ENCODE measurements around the gene FBLN7. TPM values are rescaled to one million over a fixed set of nuclear protein-coding genes. Genes with fewer than 3 reads are reported as not detected.

The FBLN7 gene
- total and polyA plus RNA-seq, 12 donors = 0.22 to 1.7 (median 0.66) TPM

DNA sequence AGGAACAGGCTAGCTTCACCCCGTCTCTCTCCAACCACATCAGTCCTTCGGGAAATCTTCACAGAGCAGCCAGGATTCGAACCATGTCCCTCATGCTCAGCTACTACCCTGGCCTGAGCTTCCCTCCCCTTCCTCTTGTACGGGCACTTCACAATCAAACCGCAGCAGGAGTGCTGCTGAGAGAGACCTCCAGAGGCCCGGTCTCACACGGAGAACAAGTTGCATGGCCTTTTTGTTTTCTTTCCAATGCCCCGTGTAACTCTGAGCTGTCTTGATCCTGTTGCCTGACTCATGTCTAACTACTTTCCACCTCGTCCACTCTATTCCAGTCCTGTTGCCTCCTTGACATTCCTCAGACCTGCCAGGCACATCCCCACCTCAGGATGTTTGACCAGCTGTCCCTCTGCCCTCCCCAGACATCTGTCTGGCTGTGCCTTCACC, 25.4 kb downstream of the FBLN7 start:
- TF ChIP-seq, protein P1, sequence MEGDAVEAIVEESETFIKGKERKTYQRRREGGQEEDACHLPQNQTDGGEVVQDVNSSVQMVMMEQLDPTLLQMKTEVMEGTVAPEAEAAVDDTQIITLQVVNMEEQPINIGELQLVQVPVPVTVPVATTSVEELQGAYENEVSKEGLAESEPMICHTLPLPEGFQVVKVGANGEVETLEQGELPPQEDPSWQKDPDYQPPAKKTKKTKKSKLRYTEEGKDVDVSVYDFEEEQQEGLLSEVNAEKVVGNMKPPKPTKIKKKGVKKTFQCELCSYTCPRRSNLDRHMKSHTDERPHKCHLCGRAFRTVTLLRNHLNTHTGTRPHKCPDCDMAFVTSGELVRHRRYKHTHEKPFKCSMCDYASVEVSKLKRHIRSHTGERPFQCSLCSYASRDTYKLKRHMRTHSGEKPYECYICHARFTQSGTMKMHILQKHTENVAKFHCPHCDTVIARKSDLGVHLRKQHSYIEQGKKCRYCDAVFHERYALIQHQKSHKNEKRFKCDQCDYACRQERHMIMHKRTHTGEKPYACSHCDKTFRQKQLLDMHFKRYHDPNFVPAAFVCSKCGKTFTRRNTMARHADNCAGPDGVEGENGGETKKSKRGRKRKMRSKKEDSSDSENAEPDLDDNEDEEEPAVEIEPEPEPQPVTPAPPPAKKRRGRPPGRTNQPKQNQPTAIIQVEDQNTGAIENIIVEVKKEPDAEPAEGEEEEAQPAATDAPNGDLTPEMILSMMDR (IDR thresholded peaks at IDR 0.05) = no peak
- ATAC-seq = no peak

DNA sequence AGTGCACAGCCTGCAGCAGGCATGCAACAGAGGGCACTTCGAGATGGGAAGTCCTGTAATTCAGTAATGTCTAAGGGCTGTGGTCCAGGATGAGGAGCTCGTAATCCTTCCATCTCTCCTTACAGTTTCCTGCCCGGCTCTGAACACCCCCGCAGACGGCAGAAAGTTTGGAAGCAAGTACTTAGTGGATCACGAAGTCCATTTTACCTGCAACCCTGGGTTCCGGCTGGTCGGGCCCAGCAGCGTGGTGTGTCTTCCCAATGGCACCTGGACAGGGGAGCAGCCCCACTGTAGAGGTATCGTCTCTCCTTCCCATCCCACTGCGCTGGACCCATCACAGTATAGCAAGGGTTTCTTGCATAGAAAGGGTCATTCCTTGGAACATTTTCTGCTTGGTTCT, 26.7 kb downstream of the FBLN7 start:
- Histone ChIP-seq H3K4me3 (no peak overlapping the region), H3K27ac (no peak overlapping the region), H3K36me3 (no peaks in the 10 kb centered on the region), H3K27me3 (no peaks in the 10 kb centered on the region), H3K4me1 (no peaks in the 10 kb centered on the region), H3K9me3 (no peaks in the 10 kb centered on the region)
- DNase-seq (no peak), ATAC-seq (no peak)
- TF ChIP-seq, protein P1 (IDR thresholded peaks at IDR 0.05) = no peak
- WGBS, 2 donors = 89 to 92% methylated on average over 11 of the region's 11 CpGs
- intact Hi-C loops (cut with DNase I) = no loop called here

More for the DNA sequence above, 25.4 kb downstream of the FBLN7 start:
- H3K36me3 ChIP-seq = no peaks in the 10 kb centered on the region
- H3K27ac ChIP-seq = no peak overlapping the region
- intact Hi-C loops (cut with DNase I) = no loop called here
- DNase-seq = no peak
- no peaks in the 10 kb centered on the region for H3K27me3 ChIP-seq
- no peak overlapping the region for H3K4me3 ChIP-seq
- H3K4me1 ChIP-seq = no peaks in the 10 kb centered on the region
- WGBS, 2 donors = 71 to 79% methylated on average over 9 of the region's 9 CpGs
- no peaks in the 10 kb centered on the region for H3K9me3 ChIP-seq

DNA sequence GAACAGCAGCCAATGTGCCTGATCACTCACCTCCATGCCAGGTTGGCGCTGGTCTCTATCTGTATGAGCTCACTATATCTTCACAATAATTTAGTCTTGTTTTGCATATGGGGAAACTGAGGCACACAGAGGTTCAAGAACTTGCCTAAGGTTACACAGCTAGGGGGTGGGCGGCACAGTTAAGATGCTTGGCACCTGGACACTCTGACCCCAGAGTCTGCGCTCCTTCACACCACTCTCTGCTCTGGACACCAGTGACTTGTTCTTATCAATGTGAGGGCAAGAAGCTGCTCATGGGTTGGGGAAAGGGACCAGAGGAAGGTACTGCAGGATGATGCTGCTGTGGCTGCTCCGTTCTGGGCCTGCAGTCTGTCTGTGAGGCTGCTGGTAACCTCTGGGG, 27.1 kb downstream of the FBLN7 start:
- Histone ChIP-seq H3K4me3 (no peak overlapping the region), H3K4me1 (no peaks in the 10 kb centered on the region), H3K36me3 (no peaks in the 10 kb centered on the region), H3K27ac (no peak overlapping the region), H3K27me3 (no peaks in the 10 kb centered on the region), H3K9me3 (no peaks in the 10 kb centered on the region)
- intact Hi-C loops (cut with DNase I) = no loop called here
- DNase-seq = no peak
- ATAC-seq = no peak
- 90 to 95% methylated on average over 4 of the region's 4 CpGs for WGBS, 2 donors
- TF ChIP-seq, protein P1 (IDR thresholded peaks at IDR 0.05) = no peak

DNA sequence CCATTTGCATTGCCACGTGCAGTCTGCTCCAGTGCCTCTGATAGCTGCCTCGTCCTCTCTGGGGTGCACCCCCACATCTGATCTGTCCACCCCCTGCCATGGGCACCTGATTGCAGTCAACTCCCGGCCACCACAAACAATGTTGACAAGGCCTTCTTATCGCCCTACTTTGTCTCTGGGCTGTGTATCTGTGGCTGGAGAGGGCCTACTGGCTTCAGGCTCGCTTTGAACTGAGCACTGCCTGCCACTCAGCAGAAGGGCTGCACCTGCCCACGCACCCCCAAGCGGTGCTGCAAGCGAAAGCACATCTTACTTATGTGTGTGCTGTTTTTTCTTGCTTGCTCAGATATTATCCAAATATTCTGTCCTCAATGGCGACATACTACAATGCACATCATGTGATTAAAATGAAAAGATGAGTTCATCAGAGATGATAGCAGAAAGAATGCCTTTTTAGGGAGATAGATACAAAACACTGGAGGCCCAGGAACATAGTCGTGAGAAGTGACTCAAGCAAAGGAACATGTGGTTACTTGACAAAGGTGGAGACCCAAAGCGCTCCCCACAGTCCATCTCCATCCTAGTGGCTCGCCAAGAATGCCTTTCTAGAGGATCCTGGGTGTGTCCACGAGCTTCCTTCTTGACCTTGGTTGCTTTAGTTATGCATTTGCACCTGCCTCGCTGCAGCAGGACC, 28.8 kb downstream of the FBLN7 start:
- no peaks in the 10 kb centered on the region for H3K27me3 ChIP-seq
- H3K4me3 ChIP-seq = no peak overlapping the region
- WGBS, 2 donors = 74 to 77% methylated on average over 14 of the region's 14 CpGs
- intact Hi-C loops (cut with DNase I) = no loop called here
- no peaks in the 10 kb centered on the region for H3K36me3 ChIP-seq
- ATAC-seq = no peak
- no peaks in the 10 kb centered on the region for H3K9me3 ChIP-seq
- no peak overlapping the region for H3K27ac ChIP-seq
- TF ChIP-seq, protein P1 (IDR thresholded peaks at IDR 0.05) = no peak
- no peak for DNase-seq
- H3K4me1 ChIP-seq = no peaks in the 10 kb centered on the region
